ENCODE measurements around the gene PRR15L.

DNA sequence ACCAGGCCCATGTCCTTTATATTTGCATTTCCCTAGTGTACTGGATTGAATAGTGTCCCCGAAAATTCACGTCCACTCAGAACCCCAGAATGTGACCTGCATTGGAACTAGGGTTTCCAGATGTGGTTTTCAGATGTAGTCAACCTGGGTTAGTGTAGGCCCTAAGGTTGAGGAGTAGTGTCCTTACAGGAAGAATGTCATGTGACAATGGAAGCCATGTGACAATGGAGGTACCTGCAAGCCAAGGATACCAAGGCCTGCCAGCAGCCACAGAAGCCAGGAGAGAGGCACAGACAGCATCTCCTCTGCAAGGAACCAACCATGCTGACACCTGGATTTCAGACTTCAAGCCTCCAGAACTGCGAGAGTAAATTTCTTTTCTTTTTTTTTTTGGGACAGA is 5.2 kb upstream of the PRR15L start:
- TF ChIP-seq, protein P1, sequence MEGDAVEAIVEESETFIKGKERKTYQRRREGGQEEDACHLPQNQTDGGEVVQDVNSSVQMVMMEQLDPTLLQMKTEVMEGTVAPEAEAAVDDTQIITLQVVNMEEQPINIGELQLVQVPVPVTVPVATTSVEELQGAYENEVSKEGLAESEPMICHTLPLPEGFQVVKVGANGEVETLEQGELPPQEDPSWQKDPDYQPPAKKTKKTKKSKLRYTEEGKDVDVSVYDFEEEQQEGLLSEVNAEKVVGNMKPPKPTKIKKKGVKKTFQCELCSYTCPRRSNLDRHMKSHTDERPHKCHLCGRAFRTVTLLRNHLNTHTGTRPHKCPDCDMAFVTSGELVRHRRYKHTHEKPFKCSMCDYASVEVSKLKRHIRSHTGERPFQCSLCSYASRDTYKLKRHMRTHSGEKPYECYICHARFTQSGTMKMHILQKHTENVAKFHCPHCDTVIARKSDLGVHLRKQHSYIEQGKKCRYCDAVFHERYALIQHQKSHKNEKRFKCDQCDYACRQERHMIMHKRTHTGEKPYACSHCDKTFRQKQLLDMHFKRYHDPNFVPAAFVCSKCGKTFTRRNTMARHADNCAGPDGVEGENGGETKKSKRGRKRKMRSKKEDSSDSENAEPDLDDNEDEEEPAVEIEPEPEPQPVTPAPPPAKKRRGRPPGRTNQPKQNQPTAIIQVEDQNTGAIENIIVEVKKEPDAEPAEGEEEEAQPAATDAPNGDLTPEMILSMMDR (IDR thresholded peaks at IDR 0.05; ENCODE audit: control extremely low read depth in 1 of 3, insufficient read depth in 1 of 3, low read depth in 1 of 3, low read length in 3 of 3): no peak
- TF ChIP-seq BRCA1 (IDR thresholded peaks at IDR 0.05; ENCODE audit: low read depth, low read length) (no peak), PHF8 (conservative IDR thresholded peaks at IDR 0.05; ENCODE audit: low read depth, low read length) (no peak), POLR2A (IDR thresholded peaks at IDR 0.05; ENCODE audit: control extremely low read depth in 1 of 2, low read depth in 2 of 2, low read length in 2 of 2) (no peak), RAD21 (IDR thresholded peaks at IDR 0.05 in 1 of 2, conservative IDR thresholded peaks at IDR 0.05 in 1 of 2; ENCODE audit: low read depth in 2 of 2, low read length in 2 of 2) (no peak), RBBP5 (IDR thresholded peaks at IDR 0.05; ENCODE audit: borderline replicate concordance, low read depth, low read length) (no peak), EGR1 (IDR thresholded peaks at IDR 0.05; ENCODE audit: borderline replicate concordance, low read depth, low read length) (no peak), EZH2 (IDR thresholded peaks at IDR 0.05; ENCODE audit: low read depth, low read length, severe bottlenecking) (no peak), NRF1 (IDR thresholded peaks at IDR 0.05; ENCODE audit: low read depth, low read length) (no peak), POLR2AphosphoS5 (IDR thresholded peaks at IDR 0.05; ENCODE audit: low read depth, low read length) (no peak), CHD2 (IDR thresholded peaks at IDR 0.05; ENCODE audit: low read length) (no peak)
- TF ChIP-seq, protein P2, sequence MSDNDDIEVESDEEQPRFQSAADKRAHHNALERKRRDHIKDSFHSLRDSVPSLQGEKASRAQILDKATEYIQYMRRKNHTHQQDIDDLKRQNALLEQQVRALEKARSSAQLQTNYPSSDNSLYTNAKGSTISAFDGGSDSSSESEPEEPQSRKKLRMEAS (IDR thresholded peaks at IDR 0.05): no peak
- TF ChIP-seq, protein P3, sequence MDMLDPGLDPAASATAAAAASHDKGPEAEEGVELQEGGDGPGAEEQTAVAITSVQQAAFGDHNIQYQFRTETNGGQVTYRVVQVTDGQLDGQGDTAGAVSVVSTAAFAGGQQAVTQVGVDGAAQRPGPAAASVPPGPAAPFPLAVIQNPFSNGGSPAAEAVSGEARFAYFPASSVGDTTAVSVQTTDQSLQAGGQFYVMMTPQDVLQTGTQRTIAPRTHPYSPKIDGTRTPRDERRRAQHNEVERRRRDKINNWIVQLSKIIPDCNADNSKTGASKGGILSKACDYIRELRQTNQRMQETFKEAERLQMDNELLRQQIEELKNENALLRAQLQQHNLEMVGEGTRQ (IDR thresholded peaks at IDR 0.05; ENCODE audit: low read length): no peak

All from H1 (cell line).